ENCODE measurements around the gene ZCCHC24.

- TF ChIP-seq CTCF (IDR thresholded peaks at IDR 0.05) (no peak), EZH2 (IDR thresholded peaks at IDR 0.05) (no peak), EZH2phosphoT487 (IDR thresholded peaks at IDR 0.05) (no peak)
Observed at GRCh38 chr10:79352035-79352877, 93.2 kb downstream of the ZCCHC24 start.
